IPS-18c (cell line): Measurements from ENCODE around the gene CCDC74B.
"Not testable (repeated sequence)": the region's sequence is repeated elsewhere in the genome, so short reads cannot be mapped to it uniquely, and the experiment has no call there.

ENCODE experiments used
- H3K4me3 ChIP-seq: 2 replicates; pipeline ENCODE4 v1.7.0; 2013; ENCODE audit warnings: low read depth, mild to moderate bottlenecking, low read length, moderate library complexity; ENCODE audit not compliant: insufficient read depth
- H3K9me3 ChIP-seq: one replicate; pipeline ENCODE4 v1.6.1; 2013; ENCODE audit warnings: mild to moderate bottlenecking, low read length, moderate library complexity; ENCODE audit not compliant: control insufficient read depth, insufficient read depth

CCDC74B gene

DNA sequence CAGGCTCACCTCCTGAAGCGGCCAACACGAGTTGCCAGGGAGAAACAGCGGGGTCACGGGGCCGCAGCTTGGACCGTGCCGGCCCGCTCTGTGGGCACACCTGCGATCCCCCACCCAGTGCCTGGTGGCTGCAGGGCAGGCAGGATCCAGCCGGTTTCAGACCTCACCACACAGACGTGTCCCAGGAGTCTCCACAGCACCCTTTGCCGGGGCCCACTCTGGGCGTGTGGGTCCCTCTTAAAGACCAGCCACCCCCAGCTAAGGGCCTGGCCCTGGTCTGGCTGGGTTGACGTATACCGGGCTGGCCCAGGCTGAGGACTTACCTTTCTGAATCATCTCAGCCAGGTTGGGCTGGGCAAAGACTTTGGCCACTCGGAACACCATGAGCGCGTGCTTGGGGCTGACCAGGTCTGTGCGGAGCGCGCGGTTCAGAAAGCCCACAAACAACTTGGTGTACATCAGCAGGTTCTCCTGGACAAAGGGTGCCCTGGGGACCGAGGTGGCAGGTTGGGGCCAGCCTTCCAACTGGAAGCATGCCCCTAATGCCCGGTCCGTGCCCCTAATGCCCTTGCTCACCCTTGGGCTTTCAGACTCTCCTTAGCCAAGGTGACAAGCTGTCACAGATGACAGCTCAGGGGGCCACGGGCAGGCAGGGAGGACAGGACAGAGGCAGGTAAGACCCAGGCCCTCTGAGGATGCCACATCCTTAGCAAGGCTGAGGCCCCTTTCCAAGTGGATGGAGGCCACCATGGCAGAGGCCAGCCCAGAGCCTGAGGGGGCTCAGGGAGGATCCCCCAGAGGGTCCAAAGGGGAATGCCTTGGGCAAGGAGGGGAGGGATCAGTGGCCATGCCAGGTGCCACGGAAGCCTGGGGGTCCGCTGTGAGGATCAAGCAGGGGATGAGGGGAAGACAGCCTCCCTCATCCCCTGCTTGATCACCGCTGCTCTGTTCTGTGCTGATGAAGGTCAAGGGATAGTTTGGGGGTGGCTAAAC, 10.2 kb upstream of the CCDC74B start:
- H3K4me3 ChIP-seq: no peak overlapping the region
- H3K9me3 ChIP-seq: no peaks in the 10 kb centered on the region

DNA sequence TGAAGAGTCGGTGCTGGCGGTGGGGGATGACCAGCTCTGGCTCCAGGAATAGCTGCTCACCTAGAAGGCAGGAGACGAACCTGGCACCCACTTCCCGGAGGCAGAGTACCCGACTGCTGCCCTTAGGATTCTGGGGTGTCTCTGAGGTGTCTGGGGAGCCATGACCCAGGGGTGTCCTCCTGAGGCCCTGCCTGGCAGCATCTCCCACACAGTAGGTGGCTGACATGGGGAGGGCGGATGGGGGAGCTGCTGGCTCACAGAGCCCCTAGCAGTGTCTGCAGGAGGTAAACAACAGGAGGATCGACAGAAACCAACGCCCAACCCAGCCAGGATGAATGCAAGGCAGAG, 9.5 kb upstream of the CCDC74B start:
- H3K9me3 ChIP-seq, H3K4me3 ChIP-seq: not testable (repeated sequence)

DNA sequence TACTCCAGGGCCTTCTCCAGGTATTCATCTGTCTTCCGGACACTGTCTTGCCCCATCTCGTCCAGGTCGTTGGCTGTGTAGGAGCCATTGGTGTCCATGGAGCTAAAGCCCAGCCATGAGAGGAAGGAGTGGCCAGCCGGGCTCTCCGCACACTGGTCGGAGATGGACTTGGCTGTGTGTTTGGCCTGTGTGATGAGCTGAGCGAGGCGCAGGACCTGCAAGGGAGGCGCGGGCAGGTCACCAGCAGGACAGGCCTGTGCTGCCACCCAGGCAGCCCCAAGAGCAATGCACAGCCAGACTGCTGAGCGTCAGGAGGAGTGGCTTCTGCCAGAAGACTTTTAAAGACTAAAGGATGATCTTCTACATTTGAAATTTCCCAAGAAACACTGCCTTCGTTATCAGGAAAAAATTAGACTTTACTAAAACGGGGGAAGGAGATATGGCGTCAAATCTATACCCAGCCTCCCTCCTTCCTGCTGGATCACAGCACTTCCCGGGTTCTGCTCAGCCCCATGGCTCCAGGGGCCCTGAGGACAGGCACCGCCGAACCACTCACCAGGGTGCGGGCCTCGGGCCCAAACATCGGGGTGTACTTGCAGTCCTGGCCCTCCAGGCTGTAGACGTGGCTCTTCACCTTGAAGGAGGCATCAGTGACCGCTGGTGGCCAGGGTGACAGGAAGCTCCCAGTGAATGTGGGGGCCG, 9.0 kb upstream of the CCDC74B start:
- not testable (repeated sequence) for H3K9me3 ChIP-seq, H3K4me3 ChIP-seq

DNA sequence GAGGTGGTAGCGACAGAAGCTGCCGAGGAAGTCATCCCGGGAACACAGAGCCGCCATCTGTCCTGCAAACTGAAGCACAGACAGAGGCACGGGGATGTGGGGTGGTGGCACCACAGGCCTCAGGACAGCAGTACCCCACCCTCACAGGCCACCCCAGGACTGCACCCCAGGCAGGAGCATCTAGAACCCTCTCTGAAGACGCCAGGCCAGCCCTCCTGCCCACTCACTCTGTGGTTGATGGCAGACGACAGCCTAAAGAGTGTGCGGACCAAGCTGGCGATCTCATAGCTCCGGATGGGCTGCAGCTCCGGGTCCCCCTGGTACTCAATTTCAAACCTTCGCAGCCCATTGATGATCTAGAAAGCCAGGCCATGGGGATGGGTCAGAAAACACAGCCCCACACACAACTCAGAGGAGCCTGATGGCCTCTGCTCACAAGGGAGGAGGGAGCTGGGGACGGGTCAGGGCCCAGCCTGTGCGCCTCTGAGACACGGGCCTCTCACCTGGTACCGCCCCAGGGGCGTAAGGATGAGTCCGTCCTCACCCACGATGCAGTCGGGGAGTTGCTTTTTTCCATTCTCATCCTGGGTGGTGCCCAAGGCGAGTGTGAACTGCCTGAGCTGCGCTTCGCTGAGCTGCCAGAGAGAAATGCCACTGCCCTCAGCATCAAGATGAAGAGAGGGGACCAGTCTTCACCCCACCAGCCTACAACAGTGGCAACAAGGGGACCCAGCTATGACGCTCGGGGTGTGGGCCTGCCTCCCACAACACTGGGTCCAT, 8.1 kb upstream of the CCDC74B start:
- Histone ChIP-seq H3K9me3 (no peaks in the 10 kb centered on the region), H3K4me3 (no peak overlapping the region)

DNA sequence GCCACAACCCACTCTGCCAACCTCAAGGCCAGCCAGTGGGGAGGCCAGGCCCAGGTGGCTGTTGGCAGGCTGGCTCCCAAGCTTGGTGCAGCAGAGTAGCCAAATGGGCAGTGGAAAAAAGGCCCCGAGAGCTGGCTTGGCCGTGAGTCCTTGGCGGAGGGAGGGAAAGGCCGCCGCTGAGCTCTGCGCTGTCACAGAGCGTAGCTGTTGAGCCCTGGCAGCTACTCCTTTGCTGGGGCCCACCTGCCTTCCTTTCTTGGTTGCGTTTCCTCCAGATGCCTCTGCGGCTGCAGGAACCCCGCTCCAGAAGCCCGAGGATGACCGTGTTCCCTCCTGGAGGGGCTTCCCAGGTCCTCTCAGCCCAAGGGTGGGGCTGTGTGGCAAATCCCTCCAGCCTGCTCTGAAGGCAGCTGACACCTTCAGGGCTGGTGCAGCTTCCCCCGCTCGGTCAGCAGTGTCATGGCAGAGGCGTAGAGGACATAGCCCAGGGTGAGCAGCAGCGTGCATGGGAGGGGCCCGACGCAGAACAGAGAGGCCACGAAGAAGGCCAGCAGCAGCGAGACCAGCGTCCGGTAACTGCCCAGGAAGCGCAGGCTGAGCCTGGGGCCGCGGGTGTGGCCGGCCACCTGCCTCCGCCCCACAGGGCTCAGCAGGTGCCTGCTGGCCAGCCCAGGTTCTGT, 7.4 kb upstream of the CCDC74B start:
- H3K4me3 ChIP-seq, H3K9me3 ChIP-seq: not testable (repeated sequence)

DNA sequence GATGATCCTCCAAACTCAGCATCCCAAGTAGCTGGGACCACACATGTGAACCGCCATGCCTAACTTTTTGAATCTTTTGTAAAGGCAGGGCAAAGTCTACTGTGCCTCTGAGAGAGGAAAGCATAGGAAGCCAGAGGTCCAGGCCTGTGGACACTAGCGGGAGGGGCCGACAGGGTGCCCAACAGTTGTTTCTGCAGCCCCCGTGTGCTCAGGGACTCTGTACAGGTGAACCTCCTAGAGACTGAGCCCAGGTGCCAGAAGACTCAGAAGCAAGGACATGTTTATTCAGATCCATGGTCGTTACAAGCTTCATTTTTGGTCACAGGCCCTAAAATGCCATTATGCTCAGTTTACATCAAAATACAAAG, 6.2 kb upstream of the CCDC74B start:
- H3K9me3 ChIP-seq, H3K4me3 ChIP-seq: not testable (repeated sequence)

DNA sequence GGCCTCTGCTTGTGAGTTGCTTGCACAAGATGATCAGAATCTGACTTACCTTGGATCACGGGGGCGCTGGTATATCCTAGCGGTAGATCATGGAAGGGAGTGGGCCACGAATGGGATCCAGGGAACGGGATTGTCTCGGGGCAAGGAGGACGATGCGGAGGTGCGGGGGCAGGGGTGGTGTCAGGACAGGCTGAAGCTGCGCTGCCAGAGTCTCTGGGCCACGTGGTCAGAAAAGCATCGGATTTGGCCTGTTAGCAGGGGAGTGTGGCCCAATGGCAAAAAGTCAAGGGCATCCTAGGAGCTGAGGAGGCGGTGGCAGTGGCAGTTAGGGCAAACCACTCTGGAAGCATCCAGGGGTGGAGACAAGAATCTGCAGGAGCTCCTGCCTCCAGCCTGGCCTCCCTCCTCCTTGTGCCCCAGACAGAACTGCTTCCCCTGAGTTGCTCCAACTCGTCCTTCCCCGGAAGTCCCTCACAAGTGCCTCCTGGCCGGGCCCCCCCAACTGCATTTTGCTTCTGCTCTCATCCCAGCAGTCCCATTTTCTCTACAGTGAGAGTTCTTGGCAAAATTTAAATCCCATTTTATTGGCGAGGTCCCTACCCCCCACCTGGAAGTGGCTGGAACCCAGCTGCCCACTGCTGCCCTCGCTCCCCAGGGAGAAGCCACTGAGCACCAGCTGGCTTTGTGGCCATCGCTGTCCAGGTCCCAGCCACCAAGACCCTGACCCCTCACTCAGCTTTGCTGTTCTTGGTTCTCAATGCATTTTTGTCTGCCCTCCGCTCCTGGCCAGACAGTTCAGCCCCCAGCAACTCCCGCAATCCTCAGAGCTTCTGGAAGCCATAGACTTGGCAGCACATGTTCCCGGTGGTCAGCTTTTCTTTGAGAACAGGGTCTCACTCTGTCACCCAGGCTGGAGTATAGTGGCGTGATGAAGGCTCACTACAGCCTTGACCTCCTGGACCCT, 5.6 kb upstream of the CCDC74B start:
- Histone ChIP-seq H3K9me3 (no peaks in the 10 kb centered on the region), H3K4me3 (no peak overlapping the region)

DNA sequence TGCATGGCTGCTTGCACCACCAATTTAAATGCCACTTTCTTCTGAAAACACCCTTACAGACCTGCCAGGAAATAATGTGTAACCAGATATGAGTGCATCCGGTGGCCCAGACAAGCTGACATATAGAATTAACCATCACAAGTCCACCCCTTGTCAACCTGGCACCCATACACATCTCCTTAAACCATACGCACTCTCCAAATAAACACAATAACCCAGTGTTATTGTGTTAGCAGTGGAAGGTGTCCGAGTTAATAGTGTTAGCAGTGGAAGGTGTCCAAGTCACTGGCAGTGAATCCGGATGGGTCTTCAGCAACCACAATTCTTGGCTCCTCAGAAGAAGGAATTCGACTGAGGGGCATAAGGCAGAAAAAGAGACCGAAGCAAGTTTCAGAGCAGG, 3.6 kb upstream of the CCDC74B start:
- not testable (repeated sequence) for H3K9me3 ChIP-seq, H3K4me3 ChIP-seq

DNA sequence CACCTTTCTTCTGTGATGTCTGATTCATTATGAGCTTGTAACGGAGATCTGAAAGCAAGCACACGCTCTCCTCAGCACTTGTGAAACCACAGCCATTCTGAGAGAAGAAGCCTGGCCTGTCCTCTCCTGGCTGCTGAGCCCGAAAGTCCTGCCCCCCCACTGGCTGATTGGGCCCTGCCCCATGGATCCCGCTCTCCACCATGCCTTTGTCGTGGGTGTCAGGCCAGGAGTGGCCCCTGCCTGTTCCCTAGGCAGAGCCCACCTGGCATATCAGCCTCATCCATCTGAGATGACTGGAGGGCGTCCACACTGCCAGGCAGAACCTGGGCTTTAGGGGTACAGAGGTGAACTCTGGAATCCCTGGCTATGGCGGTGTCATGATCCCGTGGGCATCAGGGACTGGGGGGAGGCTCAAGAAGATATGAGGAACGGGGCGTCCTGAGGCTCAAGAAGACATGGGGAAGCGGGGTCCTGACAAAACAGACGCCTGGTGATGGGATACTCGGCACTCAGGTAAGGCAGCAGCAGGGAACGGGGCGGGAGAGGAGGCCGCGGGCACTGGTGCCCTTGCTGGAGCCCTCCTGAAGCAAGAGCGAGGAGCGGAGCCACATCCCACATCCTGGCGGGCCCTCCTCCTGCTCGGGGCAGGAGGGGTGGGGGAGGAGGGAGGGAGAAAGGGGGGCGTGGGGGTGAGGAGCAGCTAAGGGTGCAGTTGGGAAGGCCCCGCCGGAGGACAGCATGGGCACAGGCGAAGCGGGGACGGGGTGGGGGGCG, 1.5 kb downstream of the CCDC74B start:
- not testable (repeated sequence) for H3K9me3 ChIP-seq
- peak overlapping the region; percentile 24; the same call in 1 of the 2 replicates for H3K4me3 ChIP-seq

DNA sequence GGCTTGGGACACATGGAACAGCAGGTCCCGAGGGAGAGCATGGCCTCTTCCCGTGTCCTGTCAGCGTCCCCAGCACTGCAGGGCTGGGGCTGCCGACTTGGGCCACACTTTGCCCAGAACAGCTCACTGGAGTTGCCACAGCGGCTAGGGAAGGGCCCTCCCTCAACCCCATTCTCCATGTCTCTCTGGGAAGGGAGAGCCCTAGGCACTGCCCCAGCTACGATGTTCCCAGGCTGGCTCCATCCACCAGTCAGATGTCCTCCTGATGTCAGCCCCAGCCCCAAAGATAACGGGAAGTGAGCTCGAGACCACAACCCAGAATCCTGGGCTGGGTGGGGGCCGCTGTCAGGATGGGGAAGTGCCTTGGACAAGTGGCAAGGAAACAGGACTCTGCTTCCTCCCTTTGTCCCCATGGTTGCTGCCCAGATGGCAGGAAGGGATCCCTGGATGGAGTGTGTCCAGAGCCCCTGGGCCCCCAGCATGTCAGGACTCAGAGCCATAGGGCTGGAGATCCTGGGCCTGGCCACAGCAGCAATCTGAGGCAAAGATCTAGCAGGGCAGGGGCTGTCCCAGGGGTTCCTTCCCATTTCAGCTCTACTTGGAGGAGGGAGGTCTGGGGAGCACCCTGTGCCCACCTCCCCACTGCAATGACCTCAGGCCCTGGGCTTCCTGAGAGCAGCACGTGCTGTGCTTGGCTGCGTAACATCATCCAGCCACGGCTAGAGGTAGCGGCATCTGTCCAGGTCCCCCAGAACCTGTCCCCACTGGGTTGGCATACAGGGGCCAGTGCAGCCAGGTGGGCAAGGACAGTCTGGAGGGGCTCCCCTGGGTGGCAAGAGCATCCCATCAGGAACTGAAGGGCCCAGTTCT, 2.3 kb downstream of the CCDC74B start:
- not testable (repeated sequence) for H3K4me3 ChIP-seq, H3K9me3 ChIP-seq

DNA sequence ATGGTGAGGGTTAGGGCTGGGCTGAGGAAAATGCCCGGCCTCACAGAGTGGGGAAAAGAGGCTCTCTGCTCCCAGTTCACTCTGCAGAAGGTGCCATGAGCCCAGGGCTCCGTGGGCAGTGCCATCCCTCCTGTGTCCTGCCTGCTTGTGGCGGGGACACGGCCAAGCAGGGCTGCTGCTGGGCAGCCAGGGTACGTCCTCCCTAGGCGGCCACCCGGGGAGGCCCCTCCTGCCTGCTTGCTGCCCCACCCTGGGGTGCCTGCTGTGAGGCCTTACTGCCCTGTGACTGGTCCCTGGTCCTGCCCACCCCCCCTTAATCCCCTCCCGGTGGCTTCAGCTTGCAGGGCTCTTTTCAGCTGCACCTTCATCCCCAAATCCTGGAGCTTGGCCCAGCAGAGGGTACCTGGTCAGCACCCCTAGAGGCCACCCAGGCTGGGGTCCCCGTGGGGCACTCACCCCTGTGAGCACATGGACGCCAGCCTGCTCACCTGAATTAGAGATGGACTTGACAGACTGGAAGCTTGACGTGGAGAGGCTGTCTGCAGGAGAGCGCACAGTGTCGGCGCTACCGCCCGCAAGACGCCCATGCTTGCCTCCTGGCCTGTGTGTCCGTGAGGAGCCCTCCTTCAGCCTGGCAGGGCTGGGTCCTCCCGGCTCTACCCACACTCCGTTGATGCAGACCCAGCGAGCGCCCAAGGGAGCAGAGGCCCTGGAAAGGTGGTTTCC, 3.1 kb downstream of the CCDC74B start:
- H3K4me3 ChIP-seq, H3K9me3 ChIP-seq: not testable (repeated sequence)

DNA sequence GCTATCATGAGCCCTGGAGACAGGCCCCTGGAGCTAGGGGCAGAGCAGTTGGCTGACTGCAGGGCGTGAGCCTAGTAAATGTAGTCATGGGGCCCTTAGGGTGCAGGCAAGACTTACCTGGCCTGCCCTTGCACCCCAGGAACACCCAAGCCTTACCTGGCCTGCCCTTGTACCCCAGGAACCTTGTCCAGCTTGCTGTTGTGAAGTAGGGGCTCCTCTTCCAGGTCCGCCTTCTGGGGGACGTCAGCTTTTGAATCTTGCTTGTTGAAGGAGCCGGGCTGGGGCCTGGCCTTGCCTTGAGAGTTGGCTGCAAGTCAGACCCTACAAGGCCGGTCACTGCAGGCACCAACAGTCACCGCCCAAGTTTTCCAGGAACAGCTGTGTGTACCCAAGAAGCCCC, 3.9 kb downstream of the CCDC74B start:
- not testable (repeated sequence) for H3K4me3 ChIP-seq, H3K9me3 ChIP-seq

DNA sequence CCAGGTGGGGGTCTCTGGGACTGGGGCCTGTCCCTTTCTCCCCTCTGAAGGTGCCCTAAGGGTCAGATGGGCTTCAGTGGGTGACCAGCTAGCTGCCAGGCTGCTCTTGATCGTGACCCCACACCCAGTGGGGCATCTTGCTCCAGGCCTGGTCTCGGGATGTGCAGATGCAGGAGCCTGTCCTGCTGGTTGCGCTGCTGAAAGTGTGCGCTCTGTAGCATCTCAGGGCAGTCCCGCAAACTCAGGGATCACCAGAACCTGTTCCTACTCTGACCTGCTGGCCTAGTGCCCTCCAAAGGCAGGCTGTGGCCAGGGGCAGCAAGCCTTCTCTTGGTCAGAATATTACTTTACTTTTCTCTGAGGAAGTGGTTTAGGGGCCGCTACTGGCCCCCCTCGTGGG, 4.4 kb downstream of the CCDC74B start:
- not testable (repeated sequence) for H3K9me3 ChIP-seq, H3K4me3 ChIP-seq
